Neural cell (in vitro differentiated cells): ENCODE measurements around the gene LRRC8B. TPM values are rescaled to one million over a fixed set of nuclear protein-coding genes. Genes with fewer than 3 reads are reported as not detected.
A peak's percentile ranks its signal among the peaks of the same experiment; 100 is the strongest.

Experiments
- H2AFZ ChIP-seq: fragments of 200-600, 300-800 bp; sonication (generic), shearing (Covaris generic); 2 replicates; pipeline ENCODE4 v1.6.0; 2014; ENCODE audit warnings: low read depth, mild to moderate bottlenecking, antibody characterized with exemption, low read length, moderate library complexity
- H3F3A ChIP-seq: fragments of 200-600 bp; shearing (Covaris generic); 2 replicates; pipeline ENCODE4 v1.6.1; 2016; ENCODE audit warnings: mild to moderate bottlenecking, moderate library complexity, mixed read lengths, antibody characterized with exemption, low read length; ENCODE audit not compliant: insufficient read depth, poor library complexity, severe bottlenecking
- H3K27ac ChIP-seq: fragments of 200-600, 300-800 bp; sonication (generic), shearing (Covaris generic); 2 replicates; pipeline ENCODE4 v1.5.1; 2014; ENCODE audit warnings: mild to moderate bottlenecking, low read length, moderate library complexity
- H3K27me3 ChIP-seq: fragments of 300-800, 200-600 bp; sonication (generic), shearing (Covaris generic); 2 replicates; pipeline ENCODE4 v1.6.0; 2014; ENCODE audit warnings: mild to moderate bottlenecking, low read depth, low read length, moderate library complexity; ENCODE audit not compliant: insufficient read depth
- H3K36me3 ChIP-seq: fragments of 300-800, 200-600 bp; sonication (generic), shearing (Covaris generic); 2 replicates; pipeline ENCODE4 v1.5.1; 2014; ENCODE audit warnings: mild to moderate bottlenecking, antibody characterized with exemption, low read length, moderate library complexity; ENCODE audit not compliant: insufficient read depth
- H3K4me2 ChIP-seq: fragments of 300-800, 200-600 bp; sonication (generic), shearing (Covaris generic); 2 replicates; pipeline ENCODE4 v1.6.0; 2014; ENCODE audit warnings: mild to moderate bottlenecking, low read length
- H3K4me3 ChIP-seq: fragments of 300-800, 200-600 bp; sonication (generic), shearing (Covaris generic); 2 replicates; pipeline ENCODE4 v1.5.1; 2014; ENCODE audit warnings: mild to moderate bottlenecking, low read length, moderate library complexity
- H3K79me2 ChIP-seq: fragments of 200-600 bp; shearing (Covaris generic); replicated peaks from 2 replicates; pipeline ENCODE4 v1.6.0; 2014; ENCODE audit warnings: mild to moderate bottlenecking, low read length, moderate library complexity; ENCODE audit not compliant: insufficient read depth
- H3K9ac ChIP-seq: fragments of 300-800, 200-600 bp; sonication (generic), shearing (Covaris generic); 2 replicates; pipeline ENCODE4 v1.6.1; 2016; ENCODE audit warnings: mild to moderate bottlenecking, low read length, mixed read lengths
- H3K9me2 ChIP-seq: fragments of 200-600 bp; shearing (Covaris generic); 2 replicates; pipeline ENCODE4 v1.6.1; 2016; ENCODE audit warnings: mild to moderate bottlenecking, low read length, mixed read lengths; ENCODE audit not compliant: insufficient read depth
- H3K9me3 ChIP-seq: fragments of 200-600, 300-800 bp; sonication (generic), shearing (Covaris generic); 2 replicates; pipeline ENCODE4 v1.6.1; 2016; ENCODE audit warnings: mild to moderate bottlenecking, mixed run types, low read length, moderate library complexity, mixed read lengths
- H4K20me1 ChIP-seq: fragments of 200-600 bp; shearing (Covaris generic); 2 replicates; pipeline ENCODE4 v1.6.1; 2016; ENCODE audit warnings: mild to moderate bottlenecking, mixed run types; ENCODE audit not compliant: insufficient read depth
- CTCF ChIP-seq: fragments of 450-650 bp; IDR thresholded peaks from 2 replicates; pipeline ENCODE4 v1.5.1; 2014; ENCODE audit warnings: antibody characterized with exemption, mild to moderate bottlenecking, moderate library complexity; ENCODE audit not compliant: poor library complexity, severe bottlenecking
- EP300 ChIP-seq: fragments of 450-650 bp; conservative IDR thresholded peaks from 2 replicates; pipeline ENCODE4 v1.6.1; 2014; ENCODE audit warnings: antibody characterized with exemption, mild to moderate bottlenecking, moderate library complexity; ENCODE audit not compliant: poor library complexity, severe bottlenecking
- EZH2 ChIP-seq: fragments of 200-600, 300-800 bp; shearing (Covaris generic), sonication (generic); IDR thresholded peaks from 2 replicates; pipeline ENCODE4 v1.6.1; 2014; ENCODE audit warnings: antibody characterized with exemption, low read length, borderline replicate concordance, mild to moderate bottlenecking; ENCODE audit not compliant: insufficient read depth, poor library complexity, severe bottlenecking
- MXI1 ChIP-seq: fragments of 450-650 bp; conservative IDR thresholded peaks from 2 replicates; pipeline ENCODE4 v1.6.1; 2014; ENCODE audit warnings: antibody characterized with exemption, mild to moderate bottlenecking; ENCODE audit not compliant: poor library complexity, severe bottlenecking
- POLR2AphosphoS5 ChIP-seq: IDR thresholded peaks from 2 replicates; pipeline ENCODE4 v1.6.1; 2012
- RAD21 ChIP-seq: fragments of 450-650 bp; conservative IDR thresholded peaks from 2 replicates; pipeline ENCODE4 v1.6.1; 2014; ENCODE audit warnings: antibody characterized with exemption, mild to moderate bottlenecking, moderate library complexity
- SMC3 ChIP-seq: fragments of 450-650 bp; conservative IDR thresholded peaks from 2 replicates; pipeline ENCODE4 v1.6.1; 2014; ENCODE audit warnings: antibody characterized with exemption, mild to moderate bottlenecking, moderate library complexity; ENCODE audit not compliant: poor library complexity
- TAF1 ChIP-seq: IDR thresholded peaks from 2 replicates; pipeline ENCODE4 v1.6.1; 2012; ENCODE audit warnings: low read depth
- polyA plus RNA-seq: library from polyadenylated mRNA; depleted of rRNA; stranded (reverse); fragments of >200 nt; gene quantifications from 2 replicates; pipeline ENCODE4 v1.2.3, GENCODE V29; 2014
- TF ChIP-seq, protein P1 (sequence below): IDR thresholded peaks from 2 replicates; pipeline ENCODE4 v1.6.1; 2012; ENCODE audit warnings: borderline replicate concordance

LRRC8B gene
- polyA plus RNA-seq, 1 donor from 2014 or later: 15.9 TPM

- Histone ChIP-seq H3K9me3 (no peaks in the 10 kb centered on the region), H3F3A (no peaks in the 10 kb centered on the region), H3K79me2 (no peaks in the 10 kb centered on the region), H2AFZ (peak within 1 kb of the TSS; percentile 67), H3K4me3 (peak within 1 kb of the TSS; percentile 76), H3K36me3 (no peaks in the 10 kb centered on the region), H3K27me3 (peaks cover 17% of the 10 kb centered on the region), H3K27ac (peak within 1 kb of the TSS; percentile 50), H3K4me2 (peak within 1 kb of the TSS; percentile 85), H3K9ac (peak within 1 kb of the TSS; percentile 70), H4K20me1 (no peaks in the 10 kb centered on the region), H3K9me2 (no peaks in the 10 kb centered on the region)
- TF ChIP-seq EP300 (no peak), CTCF (peak; percentile 74), POLR2AphosphoS5 (peak; percentile 43), SMC3 (peak; percentile 58), MXI1 (no peak), TAF1 (no peak), RAD21 (peak; percentile 62), EZH2 (no peak)
- TF ChIP-seq, protein P1, sequence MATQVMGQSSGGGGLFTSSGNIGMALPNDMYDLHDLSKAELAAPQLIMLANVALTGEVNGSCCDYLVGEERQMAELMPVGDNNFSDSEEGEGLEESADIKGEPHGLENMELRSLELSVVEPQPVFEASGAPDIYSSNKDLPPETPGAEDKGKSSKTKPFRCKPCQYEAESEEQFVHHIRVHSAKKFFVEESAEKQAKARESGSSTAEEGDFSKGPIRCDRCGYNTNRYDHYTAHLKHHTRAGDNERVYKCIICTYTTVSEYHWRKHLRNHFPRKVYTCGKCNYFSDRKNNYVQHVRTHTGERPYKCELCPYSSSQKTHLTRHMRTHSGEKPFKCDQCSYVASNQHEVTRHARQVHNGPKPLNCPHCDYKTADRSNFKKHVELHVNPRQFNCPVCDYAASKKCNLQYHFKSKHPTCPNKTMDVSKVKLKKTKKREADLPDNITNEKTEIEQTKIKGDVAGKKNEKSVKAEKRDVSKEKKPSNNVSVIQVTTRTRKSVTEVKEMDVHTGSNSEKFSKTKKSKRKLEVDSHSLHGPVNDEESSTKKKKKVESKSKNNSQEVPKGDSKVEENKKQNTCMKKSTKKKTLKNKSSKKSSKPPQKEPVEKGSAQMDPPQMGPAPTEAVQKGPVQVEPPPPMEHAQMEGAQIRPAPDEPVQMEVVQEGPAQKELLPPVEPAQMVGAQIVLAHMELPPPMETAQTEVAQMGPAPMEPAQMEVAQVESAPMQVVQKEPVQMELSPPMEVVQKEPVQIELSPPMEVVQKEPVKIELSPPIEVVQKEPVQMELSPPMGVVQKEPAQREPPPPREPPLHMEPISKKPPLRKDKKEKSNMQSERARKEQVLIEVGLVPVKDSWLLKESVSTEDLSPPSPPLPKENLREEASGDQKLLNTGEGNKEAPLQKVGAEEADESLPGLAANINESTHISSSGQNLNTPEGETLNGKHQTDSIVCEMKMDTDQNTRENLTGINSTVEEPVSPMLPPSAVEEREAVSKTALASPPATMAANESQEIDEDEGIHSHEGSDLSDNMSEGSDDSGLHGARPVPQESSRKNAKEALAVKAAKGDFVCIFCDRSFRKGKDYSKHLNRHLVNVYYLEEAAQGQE: peak; percentile 26
Observed at GRCh38 chr1:89632657-89633247, 108.1 kb downstream of the LRRC8B start, which contains the start of gene LRRC8C. LRRC8C (plus strand) TSS chr1:89633120; CDS start chr1:89686474, 53,354 bp downstream.

- Histone ChIP-seq H3K9me3 (no peaks in the 10 kb centered on the region), H2AFZ (peak overlapping the region; percentile 7), H3K36me3 (no peaks in the 10 kb centered on the region), H3K27ac (no peak overlapping the region), H3K27me3 (peaks cover 17% of the 10 kb centered on the region), H3K9ac (peak overlapping the region; percentile 70), H3K79me2 (no peaks in the 10 kb centered on the region), H3K4me3 (peak overlapping the region; percentile 76), H3K4me2 (peak overlapping the region; percentile 85), H3F3A (no peaks in the 10 kb centered on the region), H3K9me2 (no peaks in the 10 kb centered on the region), H4K20me1 (no peaks in the 10 kb centered on the region)
- TF ChIP-seq MXI1: peak; percentile 45
- TF ChIP-seq SMC3: no peak
- TF ChIP-seq, protein P1: no peak
- peak; percentile 3 for TF ChIP-seq POLR2AphosphoS5
Observed at GRCh38 chr1:89633248-89633799, 108.7 kb downstream of the LRRC8B start.
